Gastroesophageal sphincter (tissue), 3 donors: ENCODE results near the gene ZNF236.
A peak's percentile ranks its signal among the peaks of the same experiment; 100 is the strongest.

Experiments used
- EP300 ChIP-seq: sonication (generic); formaldehyde crosslinking; IDR thresholded peaks from one replicate; pipeline ENCODE4 v1.6.1; 2017; ENCODE audit warnings: antibody characterized with exemption, mild to moderate bottlenecking
- POLR2A ChIP-seq, 2 donors: fragments of 450-650 bp; IDR thresholded peaks; one replicate each; pipeline ENCODE4 v1.6.1; 2017; ENCODE audit warnings: antibody characterized with exemption in 2 of 2, mild to moderate bottlenecking in 2 of 2, moderate library complexity in 1 of 2
- TF ChIP-seq, protein P1 (sequence below), 4 experiments: fragments of 200-600 bp in 2 of 4; fragments of 450-650 bp in 2 of 4; sonication (generic) in 1 of 4; IDR thresholded peaks; one replicate each; pipeline ENCODE4 v1.5.1; 2017 to 2019; ENCODE audit warnings: antibody characterized with exemption in 4 of 4, mild to moderate bottlenecking in 2 of 4, moderate library complexity in 2 of 4

DNA sequence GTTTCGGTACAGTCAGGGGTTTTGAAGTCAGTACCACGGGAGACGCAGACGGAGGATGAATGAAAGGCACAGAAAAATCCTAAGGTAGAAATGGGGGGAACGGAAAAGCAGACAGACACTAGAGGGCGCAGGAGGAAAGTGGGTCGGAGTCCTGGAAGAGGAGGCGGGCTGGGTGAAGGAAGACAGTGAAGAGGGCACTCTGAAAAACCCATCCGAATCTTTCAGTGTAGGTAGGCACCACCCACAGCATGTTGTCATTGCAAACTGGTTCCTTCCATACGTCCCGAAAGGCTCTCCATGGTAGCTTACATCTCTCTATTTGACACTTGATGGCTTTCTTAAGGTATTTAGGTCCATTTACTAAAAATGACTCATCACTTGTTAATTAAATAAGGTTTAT, 18.5 kb upstream of the ZNF236 start:
- no peak for TF ChIP-seq POLR2A (IDR thresholded peaks at IDR 0.05)
- TF ChIP-seq, protein P1, sequence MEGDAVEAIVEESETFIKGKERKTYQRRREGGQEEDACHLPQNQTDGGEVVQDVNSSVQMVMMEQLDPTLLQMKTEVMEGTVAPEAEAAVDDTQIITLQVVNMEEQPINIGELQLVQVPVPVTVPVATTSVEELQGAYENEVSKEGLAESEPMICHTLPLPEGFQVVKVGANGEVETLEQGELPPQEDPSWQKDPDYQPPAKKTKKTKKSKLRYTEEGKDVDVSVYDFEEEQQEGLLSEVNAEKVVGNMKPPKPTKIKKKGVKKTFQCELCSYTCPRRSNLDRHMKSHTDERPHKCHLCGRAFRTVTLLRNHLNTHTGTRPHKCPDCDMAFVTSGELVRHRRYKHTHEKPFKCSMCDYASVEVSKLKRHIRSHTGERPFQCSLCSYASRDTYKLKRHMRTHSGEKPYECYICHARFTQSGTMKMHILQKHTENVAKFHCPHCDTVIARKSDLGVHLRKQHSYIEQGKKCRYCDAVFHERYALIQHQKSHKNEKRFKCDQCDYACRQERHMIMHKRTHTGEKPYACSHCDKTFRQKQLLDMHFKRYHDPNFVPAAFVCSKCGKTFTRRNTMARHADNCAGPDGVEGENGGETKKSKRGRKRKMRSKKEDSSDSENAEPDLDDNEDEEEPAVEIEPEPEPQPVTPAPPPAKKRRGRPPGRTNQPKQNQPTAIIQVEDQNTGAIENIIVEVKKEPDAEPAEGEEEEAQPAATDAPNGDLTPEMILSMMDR (IDR thresholded peaks at IDR 0.05): peak; percentile 60 to 85 (median 72)
- no peak for TF ChIP-seq EP300
